Mesothelial cell of epicardium (in vitro differentiated cells): ENCODE data around the gene PUM1. TPM values are rescaled to one million over a fixed set of nuclear protein-coding genes. Genes with fewer than 3 reads are reported as not detected.

Experiments
- DNase-seq, 2 experiments: peaks; one replicate each; pipeline ENCODE4 v3.0.0; 2021; ENCODE audit warnings: low spot score in 2 of 2; ENCODE audit not compliant: unreplicated experiment in 2 of 2
- H3K27ac Mint-ChIP-seq: 2 replicates; pipeline ENCODE4 v1.8.0; 2021; ENCODE audit warnings: mixed read lengths
- H3K27me3 Mint-ChIP-seq: 2 replicates; pipeline ENCODE4 v1.8.0; 2021; ENCODE audit warnings: low read depth, mixed read lengths
- H3K36me3 Mint-ChIP-seq: 2 replicates; pipeline ENCODE4 v1.8.0; 2021; ENCODE audit warnings: mixed read lengths
- H3K4me1 Mint-ChIP-seq: 2 replicates; pipeline ENCODE4 v1.8.0; 2021; ENCODE audit warnings: mixed read lengths
- H3K4me3 Mint-ChIP-seq: 2 replicates; pipeline ENCODE4 v1.8.0; 2021; ENCODE audit warnings: mild to moderate bottlenecking, moderate library complexity, mixed read lengths
- H3K9me3 Mint-ChIP-seq: 2 replicates; pipeline ENCODE4 v1.8.0; 2021; ENCODE audit warnings: mixed read lengths
- total RNA-seq: library from RNA; stranded (reverse); gene quantifications from 3 replicates; pipeline ENCODE4 v1.2.1, GENCODE V29; 2021
- TF ChIP-seq, protein P1 (sequence below): fragments of 200-600 bp; sonication (generic); IDR thresholded peaks from one replicate; pipeline ENCODE4 v1.5.0; 2021; ENCODE audit warnings: antibody characterized with exemption; ENCODE audit not compliant: unreplicated experiment

Gene PUM1
- total RNA-seq, 1 donor from 2014 or later, result 250 TPM

DNA sequence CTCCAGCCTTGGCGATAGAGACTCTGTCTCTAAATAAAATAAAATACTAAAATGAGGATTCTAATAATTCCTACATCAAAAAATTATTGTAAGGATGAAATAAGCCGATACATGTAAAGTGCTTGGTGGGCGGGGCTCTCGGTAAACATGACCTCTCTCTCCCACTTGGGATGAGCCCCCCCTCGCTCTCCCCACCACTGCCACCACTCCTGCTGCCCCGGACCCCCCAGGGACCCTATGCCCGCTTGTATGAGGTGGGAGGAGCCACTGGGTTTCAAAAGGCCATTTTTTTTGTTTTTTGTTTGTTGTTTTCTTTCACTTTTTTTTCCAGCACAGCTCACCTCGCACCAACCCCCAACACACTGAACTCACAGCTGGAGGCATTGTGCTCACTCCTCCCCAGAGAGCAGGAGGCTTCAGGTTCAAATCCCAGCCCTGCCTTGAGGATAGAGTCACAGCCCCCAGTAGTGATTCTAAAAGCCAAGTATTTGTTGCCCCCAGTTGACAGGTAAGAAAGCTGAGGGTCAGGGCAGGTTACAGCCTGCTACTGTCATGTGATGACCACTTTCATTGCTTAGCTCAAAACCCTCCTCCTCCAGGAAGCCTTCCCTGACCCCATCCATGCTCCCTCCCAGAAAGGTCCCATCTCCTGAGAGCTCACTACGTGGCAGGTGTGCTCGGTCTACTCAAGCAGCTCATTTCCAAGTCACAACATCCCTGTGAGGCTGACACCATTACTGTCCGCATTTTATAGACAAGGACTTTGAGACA, 161.1 kb downstream of the PUM1 start:
- Mint-ChIP-seq H3K4me1 (peaks cover 15% of the 10 kb centered on the region), H3K9me3 (no peaks in the 10 kb centered on the region), H3K27me3 (peaks cover 7% of the 10 kb centered on the region), H3K36me3 (no peaks in the 10 kb centered on the region), H3K4me3 (no peak overlapping the region), H3K27ac (no peak overlapping the region)
- TF ChIP-seq, protein P1, sequence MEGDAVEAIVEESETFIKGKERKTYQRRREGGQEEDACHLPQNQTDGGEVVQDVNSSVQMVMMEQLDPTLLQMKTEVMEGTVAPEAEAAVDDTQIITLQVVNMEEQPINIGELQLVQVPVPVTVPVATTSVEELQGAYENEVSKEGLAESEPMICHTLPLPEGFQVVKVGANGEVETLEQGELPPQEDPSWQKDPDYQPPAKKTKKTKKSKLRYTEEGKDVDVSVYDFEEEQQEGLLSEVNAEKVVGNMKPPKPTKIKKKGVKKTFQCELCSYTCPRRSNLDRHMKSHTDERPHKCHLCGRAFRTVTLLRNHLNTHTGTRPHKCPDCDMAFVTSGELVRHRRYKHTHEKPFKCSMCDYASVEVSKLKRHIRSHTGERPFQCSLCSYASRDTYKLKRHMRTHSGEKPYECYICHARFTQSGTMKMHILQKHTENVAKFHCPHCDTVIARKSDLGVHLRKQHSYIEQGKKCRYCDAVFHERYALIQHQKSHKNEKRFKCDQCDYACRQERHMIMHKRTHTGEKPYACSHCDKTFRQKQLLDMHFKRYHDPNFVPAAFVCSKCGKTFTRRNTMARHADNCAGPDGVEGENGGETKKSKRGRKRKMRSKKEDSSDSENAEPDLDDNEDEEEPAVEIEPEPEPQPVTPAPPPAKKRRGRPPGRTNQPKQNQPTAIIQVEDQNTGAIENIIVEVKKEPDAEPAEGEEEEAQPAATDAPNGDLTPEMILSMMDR, result no peak
- DNase-seq, result no peak

GRCh38 chr1:30903343-30904034, 162.0 kb downstream of the PUM1 start:
- Mint-ChIP-seq H3K4me3 (no peak overlapping the region), H3K27ac (peak overlapping the region; percentile 13), H3K36me3 (no peaks in the 10 kb centered on the region), H3K4me1 (peaks cover 12% of the 10 kb centered on the region), H3K9me3 (no peaks in the 10 kb centered on the region), H3K27me3 (peaks cover 7% of the 10 kb centered on the region)
- DNase-seq, result no peak
- TF ChIP-seq, protein P1, result no peak

DNA sequence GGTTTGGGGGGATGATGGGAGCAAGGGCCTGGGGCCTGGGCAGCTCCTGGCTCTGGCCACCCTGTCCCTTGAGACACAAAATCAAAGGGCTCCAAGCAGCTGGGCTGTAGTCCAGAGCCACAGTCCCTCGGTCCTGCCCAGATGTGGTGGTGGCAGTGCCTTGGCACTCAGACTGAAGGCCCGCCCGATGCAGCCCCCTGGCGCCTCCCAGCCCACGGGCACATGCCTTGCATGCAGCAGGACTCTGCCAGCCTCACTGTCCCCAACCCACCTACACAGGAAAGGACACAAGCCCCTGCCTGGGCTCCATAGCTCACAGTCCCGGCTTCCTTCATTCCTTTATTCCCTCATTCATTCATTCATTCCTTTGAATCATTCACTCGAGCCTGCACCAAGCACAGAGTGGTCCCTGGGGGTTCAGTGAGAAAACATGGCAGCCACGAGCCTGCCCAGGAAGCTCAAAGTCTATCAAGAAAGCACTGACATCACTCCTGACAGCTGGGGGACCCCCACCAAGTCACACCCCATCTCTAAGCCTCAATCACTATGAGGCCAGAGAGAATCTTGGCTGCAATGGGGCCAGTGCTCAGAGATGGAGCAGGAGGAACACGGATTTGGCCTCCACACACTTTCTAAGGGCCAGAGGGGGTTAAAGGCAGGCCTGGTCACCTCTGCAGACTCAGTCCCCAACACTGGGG, 162.8 kb downstream of the PUM1 start:
- peak overlapping the region; percentile 71 for H3K27ac Mint-ChIP-seq
- peaks cover 6% of the 10 kb centered on the region for H3K27me3 Mint-ChIP-seq
- DNase-seq, result no peak
- H3K9me3 Mint-ChIP-seq, result no peaks in the 10 kb centered on the region
- TF ChIP-seq, protein P1, result no peak
- no peak overlapping the region for H3K4me3 Mint-ChIP-seq
- H3K36me3 Mint-ChIP-seq, result no peaks in the 10 kb centered on the region
- peaks cover 11% of the 10 kb centered on the region for H3K4me1 Mint-ChIP-seq

DNA sequence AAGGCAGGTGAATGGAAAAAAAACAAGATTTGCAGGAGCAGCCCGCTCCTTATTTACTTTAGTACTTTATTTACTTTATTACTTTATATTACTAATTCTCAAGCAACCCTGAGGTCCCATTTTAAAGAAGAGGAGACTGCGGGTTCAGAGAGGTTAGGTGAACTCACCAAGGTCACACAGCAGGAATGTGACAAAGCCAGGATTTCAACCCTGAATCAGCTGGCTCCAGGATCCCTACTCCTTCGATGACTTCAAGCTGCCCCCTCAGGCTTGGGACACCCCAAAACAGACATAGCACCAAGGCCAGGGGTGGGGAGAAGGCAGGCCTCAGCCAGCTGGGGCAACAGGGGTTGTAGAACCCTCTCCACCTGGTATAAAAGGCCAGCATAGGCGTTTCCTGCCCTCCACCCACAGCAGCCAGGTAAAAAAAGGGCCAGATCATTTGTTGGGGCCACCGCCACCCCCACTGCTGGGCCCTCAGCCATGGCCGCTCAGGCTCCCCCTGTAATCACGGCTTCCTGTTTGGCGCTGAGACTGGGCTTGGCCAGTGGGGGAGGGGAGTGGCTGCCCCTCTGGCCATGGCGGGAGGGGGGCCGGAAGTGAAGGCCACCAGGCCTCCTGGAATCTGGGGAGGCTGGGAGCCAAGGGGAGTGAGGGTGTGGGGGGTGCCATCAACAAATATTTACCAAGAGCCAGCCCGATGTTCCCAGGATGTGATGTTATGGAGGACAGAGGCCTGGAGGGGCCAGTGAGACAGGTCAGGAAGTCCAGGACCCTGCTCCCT, 163.5 kb downstream of the PUM1 start:
- no peak for DNase-seq
- peaks cover 5% of the 10 kb centered on the region for H3K4me1 Mint-ChIP-seq
- no peaks in the 10 kb centered on the region for H3K27me3 Mint-ChIP-seq
- no peaks in the 10 kb centered on the region for H3K9me3 Mint-ChIP-seq
- H3K4me3 Mint-ChIP-seq, result no peak overlapping the region
- peak overlapping the region; percentile 73 for H3K27ac Mint-ChIP-seq
- TF ChIP-seq, protein P1, result no peak
- H3K36me3 Mint-ChIP-seq, result no peaks in the 10 kb centered on the region

GRCh38 chr1:30900931-30901560, 164.5 kb downstream of the PUM1 start:
- TF ChIP-seq, protein P1, result no peak
- H3K36me3 Mint-ChIP-seq, result no peaks in the 10 kb centered on the region
- no peak for DNase-seq
- no peaks in the 10 kb centered on the region for H3K9me3 Mint-ChIP-seq
- H3K4me3 Mint-ChIP-seq, result no peak overlapping the region
- no peak overlapping the region for H3K27ac Mint-ChIP-seq
- peaks cover 5% of the 10 kb centered on the region for H3K4me1 Mint-ChIP-seq
- H3K27me3 Mint-ChIP-seq, result no peaks in the 10 kb centered on the region
